HL-60 (cell line): ENCODE measurements around the gene MRPL58.
"Not testable (repeated sequence)": the region's sequence is repeated elsewhere in the genome, so short reads cannot be mapped to it uniquely, and the experiment has no call there.

Experiments used
- DNase-seq, 2 experiments: peaks; one replicate each; pipeline ENCODE4 v3.0.0-alpha.2; 2010 to 2020; ENCODE audit warnings: low read depth in 1 of 2, low spot score in 1 of 2
- H3K27ac ChIP-seq: fragments of 250-450 bp; sonication (Bioruptor Pico); replicated peaks from 2 replicates; pipeline ENCODE4 v1.5.1; 2020; ENCODE audit warnings: mild to moderate bottlenecking, moderate library complexity
- H3K27me3 ChIP-seq: fragments of 250-450 bp; sonication (Bioruptor Pico); 2 replicates; pipeline ENCODE4 v1.5.1; 2021; ENCODE audit warnings: mild to moderate bottlenecking, moderate library complexity; ENCODE audit not compliant: insufficient read depth, poor library complexity, severe bottlenecking
- H3K4me3 ChIP-seq: replicated peaks from 2 replicates; pipeline ENCODE4 v1.5.1; 2011; ENCODE audit warnings: mild to moderate bottlenecking, control low read depth, low read length; ENCODE audit not compliant: insufficient read depth
- GABPA ChIP-seq: IDR thresholded peaks from 2 replicates; pipeline ENCODE4 v1.6.1; 2012; ENCODE audit warnings: low read depth
- POLR2AphosphoS5 ChIP-seq: IDR thresholded peaks from 2 replicates; pipeline ENCODE4 v1.6.1; 2012; ENCODE audit warnings: low read depth
- SPI1 ChIP-seq: IDR thresholded peaks from 2 replicates; pipeline ENCODE4 v1.6.1; 2012; ENCODE audit warnings: low read depth, mild to moderate bottlenecking, borderline replicate concordance
- TF ChIP-seq, protein P1 (sequence below): IDR thresholded peaks from one replicate; pipeline ENCODE4 v1.5.1; 2011; ENCODE audit warnings: low read length, control low read depth, inconsistent platforms; ENCODE audit not compliant: insufficient read depth
- TF ChIP-seq, protein P2 (sequence below): IDR thresholded peaks from 2 replicates; pipeline ENCODE4 v1.6.1; 2012; ENCODE audit warnings: low read depth; ENCODE audit not compliant: insufficient replicate concordance

The MRPL58 gene

DNA sequence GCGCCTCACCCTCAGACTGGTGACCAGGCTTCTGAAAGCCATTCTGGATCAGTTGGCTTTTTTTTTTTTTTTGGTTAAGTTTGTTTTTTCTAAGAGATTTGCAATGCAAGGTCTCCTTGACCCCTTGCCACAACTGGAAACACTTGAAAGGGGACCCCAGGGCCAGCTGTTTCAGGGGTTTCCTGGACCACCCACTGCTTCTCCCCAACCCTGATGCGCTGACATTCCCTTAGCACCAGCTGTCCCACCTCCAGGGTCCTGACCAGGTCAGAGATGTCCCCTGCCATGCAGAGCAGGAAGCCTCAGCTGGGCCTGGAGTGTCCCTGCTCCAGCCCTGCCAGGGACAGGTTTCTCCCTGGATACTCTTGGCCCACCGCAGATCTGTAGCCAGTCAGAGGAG lies 8.1 kb upstream of the MRPL58 start:
- no peak overlapping the region for H3K4me3 ChIP-seq
- H3K27me3 ChIP-seq: no peaks in the 10 kb centered on the region
- DNase-seq: no peak
- no peak for TF ChIP-seq POLR2AphosphoS5
- TF ChIP-seq, protein P1, sequence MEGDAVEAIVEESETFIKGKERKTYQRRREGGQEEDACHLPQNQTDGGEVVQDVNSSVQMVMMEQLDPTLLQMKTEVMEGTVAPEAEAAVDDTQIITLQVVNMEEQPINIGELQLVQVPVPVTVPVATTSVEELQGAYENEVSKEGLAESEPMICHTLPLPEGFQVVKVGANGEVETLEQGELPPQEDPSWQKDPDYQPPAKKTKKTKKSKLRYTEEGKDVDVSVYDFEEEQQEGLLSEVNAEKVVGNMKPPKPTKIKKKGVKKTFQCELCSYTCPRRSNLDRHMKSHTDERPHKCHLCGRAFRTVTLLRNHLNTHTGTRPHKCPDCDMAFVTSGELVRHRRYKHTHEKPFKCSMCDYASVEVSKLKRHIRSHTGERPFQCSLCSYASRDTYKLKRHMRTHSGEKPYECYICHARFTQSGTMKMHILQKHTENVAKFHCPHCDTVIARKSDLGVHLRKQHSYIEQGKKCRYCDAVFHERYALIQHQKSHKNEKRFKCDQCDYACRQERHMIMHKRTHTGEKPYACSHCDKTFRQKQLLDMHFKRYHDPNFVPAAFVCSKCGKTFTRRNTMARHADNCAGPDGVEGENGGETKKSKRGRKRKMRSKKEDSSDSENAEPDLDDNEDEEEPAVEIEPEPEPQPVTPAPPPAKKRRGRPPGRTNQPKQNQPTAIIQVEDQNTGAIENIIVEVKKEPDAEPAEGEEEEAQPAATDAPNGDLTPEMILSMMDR: no peak
- no peak for TF ChIP-seq GABPA
- no peak overlapping the region for H3K27ac ChIP-seq

DNA sequence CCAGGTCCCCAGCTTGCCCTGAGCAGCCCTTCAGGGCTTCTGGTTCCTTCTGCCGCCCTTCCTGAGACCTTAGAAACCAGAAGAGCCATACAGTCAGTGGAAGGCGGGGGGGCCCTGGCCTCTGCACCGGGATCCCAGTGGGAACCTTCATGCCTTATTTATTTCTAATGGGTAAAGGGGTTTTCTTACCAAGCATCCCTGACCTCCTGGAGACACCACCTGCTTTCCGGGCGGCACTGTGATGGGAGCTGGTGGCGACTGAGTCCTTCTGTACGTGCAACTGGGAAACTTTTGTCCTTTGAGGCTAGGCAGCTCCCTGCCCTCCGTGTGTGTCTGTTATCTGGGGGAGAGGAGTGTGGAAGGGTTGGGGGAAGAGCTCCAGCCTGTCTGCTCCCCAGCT lies 7.2 kb upstream of the MRPL58 start:
- no peak overlapping the region for H3K4me3 ChIP-seq
- TF ChIP-seq, protein P2, sequence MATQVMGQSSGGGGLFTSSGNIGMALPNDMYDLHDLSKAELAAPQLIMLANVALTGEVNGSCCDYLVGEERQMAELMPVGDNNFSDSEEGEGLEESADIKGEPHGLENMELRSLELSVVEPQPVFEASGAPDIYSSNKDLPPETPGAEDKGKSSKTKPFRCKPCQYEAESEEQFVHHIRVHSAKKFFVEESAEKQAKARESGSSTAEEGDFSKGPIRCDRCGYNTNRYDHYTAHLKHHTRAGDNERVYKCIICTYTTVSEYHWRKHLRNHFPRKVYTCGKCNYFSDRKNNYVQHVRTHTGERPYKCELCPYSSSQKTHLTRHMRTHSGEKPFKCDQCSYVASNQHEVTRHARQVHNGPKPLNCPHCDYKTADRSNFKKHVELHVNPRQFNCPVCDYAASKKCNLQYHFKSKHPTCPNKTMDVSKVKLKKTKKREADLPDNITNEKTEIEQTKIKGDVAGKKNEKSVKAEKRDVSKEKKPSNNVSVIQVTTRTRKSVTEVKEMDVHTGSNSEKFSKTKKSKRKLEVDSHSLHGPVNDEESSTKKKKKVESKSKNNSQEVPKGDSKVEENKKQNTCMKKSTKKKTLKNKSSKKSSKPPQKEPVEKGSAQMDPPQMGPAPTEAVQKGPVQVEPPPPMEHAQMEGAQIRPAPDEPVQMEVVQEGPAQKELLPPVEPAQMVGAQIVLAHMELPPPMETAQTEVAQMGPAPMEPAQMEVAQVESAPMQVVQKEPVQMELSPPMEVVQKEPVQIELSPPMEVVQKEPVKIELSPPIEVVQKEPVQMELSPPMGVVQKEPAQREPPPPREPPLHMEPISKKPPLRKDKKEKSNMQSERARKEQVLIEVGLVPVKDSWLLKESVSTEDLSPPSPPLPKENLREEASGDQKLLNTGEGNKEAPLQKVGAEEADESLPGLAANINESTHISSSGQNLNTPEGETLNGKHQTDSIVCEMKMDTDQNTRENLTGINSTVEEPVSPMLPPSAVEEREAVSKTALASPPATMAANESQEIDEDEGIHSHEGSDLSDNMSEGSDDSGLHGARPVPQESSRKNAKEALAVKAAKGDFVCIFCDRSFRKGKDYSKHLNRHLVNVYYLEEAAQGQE: no peak
- TF ChIP-seq SPI1 (no peak), POLR2AphosphoS5 (no peak), GABPA (no peak)
- TF ChIP-seq, protein P1: no peak
- H3K27me3 ChIP-seq: no peaks in the 10 kb centered on the region
- no peak overlapping the region for H3K27ac ChIP-seq
- DNase-seq: no peak

DNA sequence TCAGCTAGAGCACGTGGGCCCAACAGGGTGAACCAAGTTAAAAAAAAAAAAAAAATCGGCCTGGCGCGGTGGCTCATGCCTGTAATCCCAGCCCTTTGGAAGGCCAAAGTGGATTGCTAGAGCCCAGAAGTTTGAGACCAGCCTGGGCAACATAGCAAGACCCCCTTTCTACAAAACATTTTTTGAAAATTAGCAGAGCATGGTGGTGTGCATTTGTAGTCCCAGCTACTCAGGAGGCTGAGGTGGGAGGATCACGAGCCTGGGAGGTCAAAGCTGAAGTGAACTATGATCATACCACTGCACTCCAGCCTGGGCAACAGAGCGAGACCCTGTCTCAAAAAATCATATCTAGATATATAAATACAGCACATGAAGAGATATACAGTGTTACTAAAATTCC lies 6.4 kb upstream of the MRPL58 start:
- not testable (repeated sequence) for DNase-seq, H3K27ac ChIP-seq, H3K4me3 ChIP-seq, H3K27me3 ChIP-seq

DNA sequence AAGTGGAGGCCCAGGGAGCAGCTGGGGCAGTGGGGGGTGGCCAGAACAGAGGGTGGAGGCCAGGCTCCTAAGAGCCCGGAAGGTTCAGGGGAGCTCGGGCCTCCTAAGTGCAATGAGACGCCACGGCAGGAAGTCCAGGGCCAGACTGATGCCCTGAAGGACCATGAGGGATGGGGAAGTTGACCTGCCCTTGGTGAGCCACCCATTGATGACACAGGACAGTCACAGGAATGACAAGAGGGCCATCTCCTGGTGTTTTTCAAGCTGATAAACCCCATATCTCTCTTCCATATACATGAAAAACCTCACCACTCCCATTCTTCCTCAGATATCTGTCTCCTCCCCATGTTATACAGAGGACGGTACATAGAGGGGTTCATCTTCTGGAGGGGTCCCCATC lies 5.8 kb upstream of the MRPL58 start:
- Histone ChIP-seq H3K27me3 (no peaks in the 10 kb centered on the region), H3K27ac (no peak overlapping the region), H3K4me3 (no peak overlapping the region)
- DNase-seq: peak in 1 of 2 experiments; percentile 56
- TF ChIP-seq GABPA (no peak), SPI1 (no peak)
- TF ChIP-seq, protein P2: no peak

DNA sequence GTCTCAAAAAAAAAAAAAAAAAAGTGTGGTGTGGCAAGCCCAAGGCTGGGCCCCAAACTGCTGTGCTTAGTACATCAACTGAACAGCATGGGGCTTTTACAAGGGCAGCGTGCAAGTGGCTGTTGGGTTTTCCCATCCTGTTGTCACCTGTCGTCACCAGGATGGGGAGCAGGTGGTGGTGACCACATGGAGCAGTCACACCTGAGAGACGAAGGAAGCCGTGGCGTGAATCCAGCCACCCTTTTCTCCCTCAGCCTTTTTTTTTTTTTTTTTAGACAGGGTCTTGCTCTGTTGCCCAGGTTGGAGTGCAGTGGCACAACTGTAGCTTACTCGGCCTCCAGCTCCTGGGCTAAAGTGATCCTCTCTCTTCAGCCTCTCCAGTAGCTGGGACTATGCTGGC lies 4.1 kb upstream of the MRPL58 start:
- DNase-seq: peak in 1 of 2 experiments; percentile 4
- Histone ChIP-seq H3K4me3 (no peak overlapping the region), H3K27me3 (no peaks in the 10 kb centered on the region), H3K27ac (no peak overlapping the region)
- no peak for TF ChIP-seq POLR2AphosphoS5
- no peak for TF ChIP-seq SPI1
- TF ChIP-seq, protein P1: no peak
- TF ChIP-seq GABPA: no peak
- TF ChIP-seq, protein P2: no peak
